Ovary (tissue), 9 donors: ENCODE results near the gene NDC1. TPM values are rescaled to one million over a fixed set of nuclear protein-coding genes. Genes with fewer than 3 reads are reported as not detected.

Experiments used
- DNase-seq, 5 donors: peaks; one replicate each; pipeline ENCODE4 v3.0.0-alpha.2; 2019 to 2020
- H3K27ac ChIP-seq, 2 donors: fragments of 200-600 bp; one replicate each; pipeline versions ENCODE4 v1.5.1 to v1.8.0; 2019 to 2022
- H3K27me3 ChIP-seq: fragments of 200-600 bp; one replicate; pipeline ENCODE4 v1.8.0; 2022
- H3K36me3 ChIP-seq: fragments of 200-600 bp; sonication (generic); one replicate; pipeline ENCODE4 v1.5.1; 2019
- H3K4me1 ChIP-seq: one replicate; pipeline ENCODE4 v1.8.1; 2013; ENCODE audit warnings: mild to moderate bottlenecking, moderate library complexity; ENCODE audit not compliant: insufficient read depth
- H3K4me3 ChIP-seq: fragments of 200-600 bp; sonication (generic); one replicate; pipeline ENCODE4 v1.5.1; 2017
- H3K9me3 ChIP-seq, 2 donors: fragments of 200-600 bp in 1 of 2; sonication (generic) in 1 of 2; one replicate each; pipeline versions ENCODE4 v1.5.1 to v1.8.1; 2013 to 2019; ENCODE audit warnings: mild to moderate bottlenecking in 1 of 2, moderate library complexity in 1 of 2
- EP300 ChIP-seq: sonication (generic); formaldehyde crosslinking; IDR thresholded peaks from one replicate; pipeline ENCODE4 v1.6.1; 2017; ENCODE audit warnings: antibody characterized with exemption
- POLR2A ChIP-seq: fragments of 450-650 bp; IDR thresholded peaks from one replicate; pipeline ENCODE4 v1.6.1; 2017; ENCODE audit warnings: antibody characterized with exemption, mild to moderate bottlenecking, moderate library complexity
- WGBS, 3 donors: extraction: QIAGEN DNeasy Blood & Tissue Kit in 1 of 3; methylation state at CpG; one replicate each; pipeline versions ENCODE4 v1.1.5 to v1.1.7; 2013 to 2017; 5-methylcytosine and 5-hydroxymethylcytosine counted together
- intact Hi-C, 4 donors: fragments of 100-400 bp; cut with DNase I; formaldehyde crosslinking; loops; one replicate each; pipeline versions ENCODE4 v1.11.0 to v1.15.1; 2022 to 2023
- polyA plus RNA-seq, 2 donors: library from polyadenylated mRNA; stranded (reverse); fragments of 200-250 nt in 1 of 2; fragments of 350-450 nt in 1 of 2; fragmentation: Illumina TruSeq in 1 of 2; extraction: RNeasy Lipid Tissue Mini Kit (QIAGEN cat#74804) in 1 of 2; gene quantifications; one replicate each; pipeline ENCODE4 v1.2.3, GENCODE V29; 2013 to 2014
- total RNA-seq, 7 donors: library from RNA; depleted of rRNA in 2 of 7; stranded (reverse); fragments of >200 nt in 2 of 7; fragmentation: NEBNext Ultra II Directional in 3 of 7; extraction: Animal tissue kit (Norgen Biotek cat#: 25700) in 3 of 7; gene quantifications; one replicate each; pipeline versions ENCODE4 v1.1.0 to v1.2.4, GENCODE V29; 2016 to 2023
- TF ChIP-seq, protein P1 (sequence below), 3 donors: fragments of 450-650 bp in 2 of 3; fragments of 200-600 bp in 1 of 3; IDR thresholded peaks; one replicate each; pipeline versions ENCODE4 v1.5.1 to v1.8.0; 2016 to 2022; ENCODE audit warnings: antibody characterized with exemption in 3 of 3, mild to moderate bottlenecking in 1 of 3
- donor health status: DM: no; HTN: no; CAD: no; lungs with moderate emphysema.
- donor health status: DM: no; HTN: no; CAD: no.
- donor health status: Bipolar disorder and iron deficiency.
- donor health status: DM: yes; HTN: yes; CAD: no.
- donor health status: DM: no; HTN: no; CAD: no.
- donor health status: DM: yes; HTN: yes; CAD: no.

Gene NDC1
- total and polyA plus RNA-seq, 9 donors, result 4.3 to 11.9 (median 8.6) TPM

DNA sequence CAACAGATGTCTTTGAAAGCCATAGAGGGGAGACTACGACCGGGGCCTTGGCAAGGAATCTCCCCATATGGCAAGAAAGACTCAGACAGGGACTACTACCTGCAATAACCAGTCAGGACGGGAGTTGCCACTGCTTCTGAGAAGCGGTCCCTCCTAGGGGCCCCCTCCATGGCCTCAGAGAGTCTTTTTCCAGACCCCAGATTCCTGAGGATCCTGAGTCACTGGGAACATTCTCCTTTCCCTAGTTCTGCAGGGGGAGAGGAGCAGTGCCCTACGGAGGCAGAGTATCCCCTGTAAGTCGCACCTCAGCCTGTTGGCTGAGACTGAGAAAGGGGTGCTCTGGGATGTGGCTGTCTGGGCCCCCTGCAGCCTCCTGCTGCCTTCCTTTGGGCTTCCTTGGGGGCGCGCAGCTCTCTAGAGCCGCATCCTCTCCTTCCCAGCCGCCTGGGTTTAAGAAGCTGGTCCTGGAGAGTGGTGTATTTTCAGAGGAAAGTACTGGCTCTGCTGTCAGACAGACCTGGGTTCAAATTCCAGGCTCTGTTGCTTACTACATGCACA, 107.0 kb downstream of the NDC1 start:
- 89 to 93% (median 92%) methylated on average over 10 of the region's 10 CpGs for WGBS, 3 donors
- H3K9me3 ChIP-seq, result no peaks in the 10 kb centered on the region
- H3K4me1 ChIP-seq, result no peaks in the 10 kb centered on the region
- H3K27me3 ChIP-seq, result no peaks in the 10 kb centered on the region
- H3K4me3 ChIP-seq, result no peak overlapping the region
- TF ChIP-seq POLR2A (no peak), EP300 (no peak)
- TF ChIP-seq, protein P1, sequence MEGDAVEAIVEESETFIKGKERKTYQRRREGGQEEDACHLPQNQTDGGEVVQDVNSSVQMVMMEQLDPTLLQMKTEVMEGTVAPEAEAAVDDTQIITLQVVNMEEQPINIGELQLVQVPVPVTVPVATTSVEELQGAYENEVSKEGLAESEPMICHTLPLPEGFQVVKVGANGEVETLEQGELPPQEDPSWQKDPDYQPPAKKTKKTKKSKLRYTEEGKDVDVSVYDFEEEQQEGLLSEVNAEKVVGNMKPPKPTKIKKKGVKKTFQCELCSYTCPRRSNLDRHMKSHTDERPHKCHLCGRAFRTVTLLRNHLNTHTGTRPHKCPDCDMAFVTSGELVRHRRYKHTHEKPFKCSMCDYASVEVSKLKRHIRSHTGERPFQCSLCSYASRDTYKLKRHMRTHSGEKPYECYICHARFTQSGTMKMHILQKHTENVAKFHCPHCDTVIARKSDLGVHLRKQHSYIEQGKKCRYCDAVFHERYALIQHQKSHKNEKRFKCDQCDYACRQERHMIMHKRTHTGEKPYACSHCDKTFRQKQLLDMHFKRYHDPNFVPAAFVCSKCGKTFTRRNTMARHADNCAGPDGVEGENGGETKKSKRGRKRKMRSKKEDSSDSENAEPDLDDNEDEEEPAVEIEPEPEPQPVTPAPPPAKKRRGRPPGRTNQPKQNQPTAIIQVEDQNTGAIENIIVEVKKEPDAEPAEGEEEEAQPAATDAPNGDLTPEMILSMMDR (IDR thresholded peaks at IDR 0.05), result no peak
- no peak overlapping the region for H3K27ac ChIP-seq
- intact Hi-C loops, result no loop called here
- no peaks in the 10 kb centered on the region for H3K36me3 ChIP-seq
- DNase-seq, result no peak

DNA sequence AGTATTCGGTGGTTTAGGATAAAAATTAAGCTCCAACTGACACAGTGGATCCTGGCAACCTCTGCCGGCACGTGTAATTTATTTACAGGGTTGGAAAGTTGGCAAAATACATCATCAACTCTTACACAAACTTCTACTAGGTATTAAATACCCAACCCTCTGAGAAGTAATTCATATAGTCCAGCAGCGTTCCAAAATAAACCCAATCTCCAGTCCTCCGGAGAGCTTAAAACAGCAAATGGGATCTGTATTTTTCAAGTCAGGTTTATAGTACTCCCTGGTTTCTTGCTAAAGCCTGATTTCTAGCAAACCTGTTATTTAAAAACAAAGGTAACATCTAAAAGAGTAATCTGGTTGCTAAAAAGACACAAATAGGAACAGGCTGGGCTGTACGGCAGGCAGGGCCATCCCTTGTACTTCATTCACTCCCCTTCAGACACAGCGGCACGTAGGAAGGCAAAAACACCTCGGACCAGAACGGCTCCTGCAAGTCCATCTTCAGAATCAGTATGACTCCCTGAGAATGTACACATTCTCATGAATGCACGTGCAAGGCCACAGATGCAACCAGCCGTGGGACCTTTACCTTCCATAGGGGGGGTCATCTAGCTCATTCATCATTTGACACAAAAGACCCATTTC, 107.8 kb downstream of the NDC1 start:
- no peaks in the 10 kb centered on the region for H3K36me3 ChIP-seq
- H3K4me3 ChIP-seq, result no peak overlapping the region
- H3K4me1 ChIP-seq, result no peaks in the 10 kb centered on the region
- H3K27me3 ChIP-seq, result no peaks in the 10 kb centered on the region
- no peak for DNase-seq
- WGBS, 3 donors, result 83 to 92% (median 87%) methylated on average over 12 of the region's 12 CpGs
- TF ChIP-seq EP300 (no peak), POLR2A (no peak)
- TF ChIP-seq, protein P1 (IDR thresholded peaks at IDR 0.05), result no peak
- no peak overlapping the region for H3K27ac ChIP-seq
- intact Hi-C loops, result no loop called here
- H3K9me3 ChIP-seq, result no peaks in the 10 kb centered on the region

DNA sequence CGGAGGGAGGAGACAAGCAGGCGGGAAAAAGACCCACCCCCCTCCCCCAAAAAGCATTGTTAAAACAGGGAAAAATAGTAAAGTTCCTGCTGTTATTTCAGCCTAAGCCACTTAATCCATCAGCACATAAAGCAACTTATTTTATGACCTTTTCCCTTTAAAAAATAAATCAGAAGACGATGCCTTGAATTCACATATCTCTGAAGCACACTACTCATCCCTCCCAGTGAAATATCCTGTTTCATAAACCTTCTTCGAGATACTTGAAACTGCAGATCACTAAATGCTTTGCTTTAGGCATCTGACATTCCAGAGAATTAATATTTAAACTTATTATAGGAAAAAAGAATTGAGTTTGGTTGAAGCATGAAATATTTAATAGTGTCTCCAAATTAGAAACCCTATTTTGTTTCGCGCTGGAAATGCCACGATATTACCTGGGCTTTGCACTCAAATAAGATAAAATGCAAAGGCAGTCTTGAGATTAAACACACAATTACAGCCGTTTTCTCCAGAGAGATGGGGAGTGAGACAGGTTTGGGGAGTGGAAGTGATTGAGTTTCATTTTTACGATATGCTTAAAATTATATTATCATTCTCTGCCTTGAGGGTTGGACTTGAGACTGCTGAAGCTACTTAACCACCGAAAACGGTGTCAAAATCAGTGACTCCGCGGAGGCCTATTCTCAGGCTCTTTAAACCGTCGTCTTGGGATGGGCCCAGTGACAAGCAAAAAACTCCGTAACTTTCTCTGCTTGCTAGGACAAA, 108.5 kb downstream of the NDC1 start:
- Histone ChIP-seq H3K4me1 (no peaks in the 10 kb centered on the region), H3K4me3 (no peak overlapping the region), H3K36me3 (no peaks in the 10 kb centered on the region), H3K27me3 (no peaks in the 10 kb centered on the region), H3K27ac (no peak overlapping the region), H3K9me3 (no peaks in the 10 kb centered on the region)
- 70 to 79% (median 75%) methylated on average over 16 of the region's 16 CpGs for WGBS, 3 donors
- intact Hi-C loops, result no loop called here
- no peak for TF ChIP-seq EP300
- TF ChIP-seq, protein P1 (IDR thresholded peaks at IDR 0.05), result no peak
- no peak for TF ChIP-seq POLR2A
- DNase-seq, result no peak

DNA sequence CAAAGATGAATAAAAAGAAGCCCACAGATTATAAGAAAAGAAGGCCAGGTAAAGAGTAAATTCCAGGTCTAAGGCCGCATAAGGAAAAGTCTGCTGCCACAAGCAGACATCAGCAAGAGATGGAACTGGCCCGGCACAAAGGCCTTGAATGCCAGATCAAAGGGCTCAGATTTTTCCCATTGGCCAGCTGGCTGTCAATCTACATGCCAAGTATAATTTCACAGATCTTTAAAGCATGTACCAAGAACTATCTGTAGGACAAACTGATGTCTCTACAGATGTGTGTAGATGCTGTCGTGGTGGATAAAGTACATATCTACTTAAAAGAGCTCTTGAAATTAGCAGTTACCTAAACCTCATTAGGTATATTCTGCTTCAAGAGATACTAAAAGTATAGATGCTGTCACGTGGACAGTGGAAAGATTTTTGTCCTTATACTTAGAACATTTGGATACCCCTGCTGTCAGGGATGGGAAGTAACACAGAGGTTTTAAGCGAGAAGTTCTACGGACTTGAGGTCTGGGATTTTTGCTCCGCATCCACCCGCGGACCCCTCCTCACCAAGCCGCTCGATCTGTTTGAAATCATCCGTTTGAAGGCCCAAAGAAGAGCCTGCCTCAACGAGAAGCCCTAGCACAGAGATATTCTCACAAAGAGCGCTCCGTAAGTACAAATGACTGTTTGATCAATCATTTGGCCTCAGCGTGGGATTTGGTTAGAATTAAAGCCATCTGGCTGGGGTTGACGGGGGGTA, 109.2 kb downstream of the NDC1 start:
- no peaks in the 10 kb centered on the region for H3K27me3 ChIP-seq
- H3K4me3 ChIP-seq, result no peak overlapping the region
- no peaks in the 10 kb centered on the region for H3K4me1 ChIP-seq
- 82 to 87% (median 86%) methylated on average over 17 of the region's 17 CpGs for WGBS, 3 donors
- no peak overlapping the region for H3K27ac ChIP-seq
- DNase-seq, result no peak
- TF ChIP-seq, protein P1 (IDR thresholded peaks at IDR 0.05), result no peak
- TF ChIP-seq EP300 (no peak), POLR2A (no peak)
- intact Hi-C loops, result no loop called here
- H3K36me3 ChIP-seq, result no peaks in the 10 kb centered on the region
- H3K9me3 ChIP-seq, result no peaks in the 10 kb centered on the region
